Esophagus squamous epithelium (tissue), 4 donors: ENCODE measurements around the gene SPECC1.

ENCODE experiments used
- POLR2A ChIP-seq, 4 donors: fragments of 450-650 bp; IDR thresholded peaks; one replicate each; pipeline ENCODE4 v1.6.1; 2017; ENCODE audit warnings: antibody characterized with exemption in 4 of 4, mild to moderate bottlenecking in 4 of 4, moderate library complexity in 3 of 4
- TF ChIP-seq, protein P1 (sequence below), 6 experiments: fragments of 450-650 bp in 4 of 6; fragments of 200-600 bp in 2 of 6; sonication (generic) in 2 of 6; IDR thresholded peaks; one replicate each; pipeline ENCODE4 v1.5.1; 2016 to 2019; ENCODE audit warnings: antibody characterized with exemption in 6 of 6, mild to moderate bottlenecking in 4 of 6, moderate library complexity in 4 of 6

DNA sequence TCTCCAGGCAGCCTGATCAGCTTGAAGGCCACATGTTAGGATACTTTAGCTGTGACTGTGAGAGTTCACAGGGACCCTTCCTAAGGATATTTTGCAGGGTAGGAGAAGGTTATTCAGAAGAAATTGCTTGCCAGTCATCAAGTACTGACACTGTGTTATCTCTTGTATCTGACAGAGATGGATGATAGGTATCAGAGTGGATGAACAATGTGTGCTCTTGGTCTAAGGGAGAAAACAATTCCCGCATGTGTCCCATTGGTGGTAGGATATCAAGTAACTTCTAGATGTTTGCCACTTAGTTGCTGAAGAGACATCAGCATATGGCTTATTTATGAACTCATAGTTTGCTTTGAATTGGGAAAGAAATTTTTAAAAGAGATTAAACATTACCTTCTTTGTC, 219.3 kb downstream of the SPECC1 start:
- TF ChIP-seq, protein P1, sequence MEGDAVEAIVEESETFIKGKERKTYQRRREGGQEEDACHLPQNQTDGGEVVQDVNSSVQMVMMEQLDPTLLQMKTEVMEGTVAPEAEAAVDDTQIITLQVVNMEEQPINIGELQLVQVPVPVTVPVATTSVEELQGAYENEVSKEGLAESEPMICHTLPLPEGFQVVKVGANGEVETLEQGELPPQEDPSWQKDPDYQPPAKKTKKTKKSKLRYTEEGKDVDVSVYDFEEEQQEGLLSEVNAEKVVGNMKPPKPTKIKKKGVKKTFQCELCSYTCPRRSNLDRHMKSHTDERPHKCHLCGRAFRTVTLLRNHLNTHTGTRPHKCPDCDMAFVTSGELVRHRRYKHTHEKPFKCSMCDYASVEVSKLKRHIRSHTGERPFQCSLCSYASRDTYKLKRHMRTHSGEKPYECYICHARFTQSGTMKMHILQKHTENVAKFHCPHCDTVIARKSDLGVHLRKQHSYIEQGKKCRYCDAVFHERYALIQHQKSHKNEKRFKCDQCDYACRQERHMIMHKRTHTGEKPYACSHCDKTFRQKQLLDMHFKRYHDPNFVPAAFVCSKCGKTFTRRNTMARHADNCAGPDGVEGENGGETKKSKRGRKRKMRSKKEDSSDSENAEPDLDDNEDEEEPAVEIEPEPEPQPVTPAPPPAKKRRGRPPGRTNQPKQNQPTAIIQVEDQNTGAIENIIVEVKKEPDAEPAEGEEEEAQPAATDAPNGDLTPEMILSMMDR (IDR thresholded peaks at IDR 0.05), result no peak
- no peak for TF ChIP-seq POLR2A (IDR thresholded peaks at IDR 0.05)
